Measurements from ENCODE around the gene LRRC46.

Gene LRRC46

GRCh38 chr17:47875011-47875985 is 43.8 kb downstream of the LRRC46 start:
- no peak overlapping the region for H3K4me3 ChIP-seq (replicated peaks; ENCODE audit: low read depth, low read length)
- TF ChIP-seq CTCF (IDR thresholded peaks at IDR 0.05; ENCODE audit: low read depth, low read length, missing control alignments), result no peak
- no peak for DNase-seq (ENCODE audit: extremely low read depth, low read depth)

GRCh38 chr17:47877368-47878034 is 46.0 kb downstream of the LRRC46 start:
- no peak for DNase-seq (ENCODE audit: extremely low read depth, low read depth)
- TF ChIP-seq CTCF (IDR thresholded peaks at IDR 0.05; ENCODE audit: low read depth, low read length, missing control alignments), result no peak
- no peak overlapping the region for H3K4me3 ChIP-seq (replicated peaks; ENCODE audit: low read depth, low read length)

- DNase-seq (ENCODE audit: extremely low read depth, low read depth), result no peak
- H3K4me3 ChIP-seq (replicated peaks; ENCODE audit: low read depth, low read length), result no peak overlapping the region
- TF ChIP-seq CTCF (IDR thresholded peaks at IDR 0.05; ENCODE audit: low read depth, low read length, missing control alignments), result no peak
Observed at GRCh38 chr17:47878203-47879027, 46.9 kb downstream of the LRRC46 start.

GRCh38 chr17:47879028-47879585 is 47.6 kb downstream of the LRRC46 start:
- no peak for TF ChIP-seq CTCF (IDR thresholded peaks at IDR 0.05; ENCODE audit: low read depth, low read length, missing control alignments)
- no peak for DNase-seq (ENCODE audit: extremely low read depth, low read depth)
- no peak overlapping the region for H3K4me3 ChIP-seq (replicated peaks; ENCODE audit: low read depth, low read length)

- DNase-seq (ENCODE audit: extremely low read depth, low read depth), result no peak
- no peak overlapping the region for H3K4me3 ChIP-seq (replicated peaks; ENCODE audit: low read depth, low read length)
- TF ChIP-seq CTCF (IDR thresholded peaks at IDR 0.05; ENCODE audit: low read depth, low read length, missing control alignments), result no peak
Observed at GRCh38 chr17:47879776-47880454, 48.4 kb downstream of the LRRC46 start.

GRCh38 chr17:47882247-47882646 is 50.8 kb downstream of the LRRC46 start:
- no peak for TF ChIP-seq CTCF (IDR thresholded peaks at IDR 0.05; ENCODE audit: low read depth, low read length, missing control alignments)
- no peak for DNase-seq (ENCODE audit: extremely low read depth, low read depth)
- no peak overlapping the region for H3K4me3 ChIP-seq (replicated peaks; ENCODE audit: low read depth, low read length)
